GM19043 (cell line): ENCODE data around the gene WT1.
A peak's percentile ranks its signal among the peaks of the same experiment; 100 is the strongest.

Experiments
- ATAC-seq: cut with Tn5 transposase; IDR thresholded peaks from one replicate; pipeline ENCODE4 v1.9.1; 2021; ENCODE audit warnings: low read depth; ENCODE audit not compliant: unreplicated experiment

Gene WT1

DNA sequence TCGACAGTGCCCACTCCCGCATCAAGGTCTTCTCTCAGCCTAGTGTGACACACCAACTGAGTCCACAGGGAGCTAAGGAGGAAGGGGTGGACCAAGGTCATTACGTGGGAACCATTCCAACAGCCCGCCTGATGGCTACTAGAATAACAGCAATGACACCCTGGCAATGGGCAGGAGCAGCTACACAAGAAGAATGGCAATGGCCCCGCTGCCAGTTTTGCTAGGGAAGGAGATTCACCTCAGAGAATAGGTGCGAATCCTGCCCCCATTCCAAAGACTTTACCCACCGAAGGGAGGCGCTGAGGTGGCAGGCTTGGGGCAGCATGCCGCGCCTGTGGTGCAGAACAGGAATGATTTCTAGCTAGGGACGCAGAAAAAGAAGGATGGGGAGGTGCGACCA, 9.1 kb downstream of the WT1 start:
- no peak for ATAC-seq

DNA sequence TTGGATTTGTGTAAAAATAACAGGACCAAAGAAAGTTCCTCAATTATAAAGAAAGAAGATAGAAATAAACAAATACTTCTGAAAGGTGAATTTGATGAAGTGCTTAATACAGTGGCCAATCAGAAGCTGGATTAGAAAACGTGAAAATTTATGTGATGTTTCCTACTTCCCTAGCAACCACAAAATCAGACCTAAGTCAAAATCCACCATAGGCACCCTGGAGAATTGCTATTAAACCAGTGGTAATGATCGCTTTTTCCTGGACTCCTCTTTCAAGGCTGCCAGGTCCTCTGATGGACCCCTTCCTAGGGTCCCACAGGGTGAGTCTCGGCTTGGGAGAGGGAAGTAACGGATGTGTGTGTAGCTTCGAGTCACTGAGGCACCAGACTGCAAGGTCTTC, 9.6 kb downstream of the WT1 start:
- no peak for ATAC-seq

DNA sequence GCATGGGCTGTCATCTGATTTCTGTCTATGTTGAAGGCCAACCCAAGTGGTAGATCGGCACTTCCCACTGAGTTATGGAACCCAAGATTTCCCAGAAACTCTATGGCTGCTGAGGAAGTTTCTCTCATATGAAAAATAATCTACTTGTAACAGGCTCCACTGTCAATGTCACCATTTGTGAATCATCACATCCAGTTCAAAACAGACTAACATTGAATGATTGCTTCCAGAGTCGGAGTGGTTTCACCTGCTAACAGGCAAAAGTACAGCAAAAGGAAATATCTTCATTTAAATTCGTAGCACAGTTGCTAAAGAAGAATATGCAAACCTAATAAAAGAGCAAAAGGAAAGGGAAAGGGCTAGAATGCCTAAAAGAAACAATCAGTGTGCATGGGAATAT, 12.8 kb downstream of the WT1 start:
- ATAC-seq, result no peak

- ATAC-seq, result no peak
These were observed 13.3 kb downstream of the WT1 start for GRCh38 chr11:32421992-32422391.

- peak; percentile 88 for ATAC-seq
These were observed 14.1 kb downstream of the WT1 start for GRCh38 chr11:32420937-32421901.

DNA sequence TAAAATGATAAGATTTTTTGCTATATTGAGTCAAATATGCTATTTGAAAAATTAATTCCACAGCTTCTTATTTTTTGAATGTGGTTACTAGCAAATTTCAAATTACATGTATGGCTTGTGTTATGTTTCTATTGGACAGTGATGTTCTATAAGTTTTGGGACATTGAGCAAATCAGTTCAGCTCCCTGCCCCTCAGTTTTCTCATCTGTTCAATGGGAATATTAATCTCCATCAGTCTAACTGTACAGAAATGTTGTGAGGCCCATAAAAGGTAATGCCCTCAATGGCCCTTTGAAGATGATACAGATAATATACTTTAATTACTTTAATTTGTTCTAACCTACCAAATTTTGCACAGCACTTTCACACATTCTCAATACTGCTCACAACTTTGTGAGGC, 15.2 kb downstream of the WT1 start:
- no peak for ATAC-seq

GRCh38 chr11:32418836-32419235, 16.5 kb downstream of the WT1 start:
- ATAC-seq, result no peak

DNA sequence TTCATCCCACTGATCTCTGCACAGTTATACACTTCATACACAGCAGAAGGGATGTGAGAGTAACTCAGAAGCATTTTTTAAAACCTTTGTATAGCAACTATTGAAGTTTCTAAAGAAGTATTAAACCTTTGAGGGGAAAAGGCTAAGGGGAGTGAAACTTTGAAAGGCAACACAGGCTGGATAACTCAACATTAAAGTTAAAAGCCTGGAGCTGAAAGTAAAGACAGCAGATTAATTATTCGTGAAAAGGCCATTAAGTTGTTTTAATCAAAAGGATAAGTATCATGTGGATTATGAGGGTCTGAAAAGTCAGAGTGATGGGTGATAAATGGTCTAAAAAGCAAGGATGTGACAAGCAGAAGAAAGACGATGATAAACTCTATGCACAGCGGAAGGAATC, 17.5 kb downstream of the WT1 start:
- ATAC-seq, result no peak

- ATAC-seq, result no peak
These were observed 19.0 kb downstream of the WT1 start for GRCh38 chr11:32416301-32416700.

DNA sequence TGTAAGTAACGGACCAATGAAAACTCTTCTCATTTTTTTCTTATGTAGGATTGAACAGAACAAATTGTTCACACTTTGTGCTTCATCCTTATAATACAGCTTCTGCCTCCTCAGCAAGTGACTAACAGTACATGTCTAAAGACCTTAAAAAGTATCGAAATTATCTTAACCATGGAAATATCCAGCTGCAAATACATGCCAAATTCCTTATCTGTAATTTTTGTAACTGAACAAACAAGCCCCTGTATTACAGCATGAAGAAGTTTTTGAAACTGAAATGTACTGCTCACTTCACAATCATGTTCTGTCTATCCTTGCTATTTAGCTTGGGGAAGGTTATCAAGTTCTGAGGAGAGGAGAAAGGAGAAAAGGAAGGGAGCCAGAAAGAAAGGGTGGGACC, 20.4 kb downstream of the WT1 start:
- no peak for ATAC-seq

DNA sequence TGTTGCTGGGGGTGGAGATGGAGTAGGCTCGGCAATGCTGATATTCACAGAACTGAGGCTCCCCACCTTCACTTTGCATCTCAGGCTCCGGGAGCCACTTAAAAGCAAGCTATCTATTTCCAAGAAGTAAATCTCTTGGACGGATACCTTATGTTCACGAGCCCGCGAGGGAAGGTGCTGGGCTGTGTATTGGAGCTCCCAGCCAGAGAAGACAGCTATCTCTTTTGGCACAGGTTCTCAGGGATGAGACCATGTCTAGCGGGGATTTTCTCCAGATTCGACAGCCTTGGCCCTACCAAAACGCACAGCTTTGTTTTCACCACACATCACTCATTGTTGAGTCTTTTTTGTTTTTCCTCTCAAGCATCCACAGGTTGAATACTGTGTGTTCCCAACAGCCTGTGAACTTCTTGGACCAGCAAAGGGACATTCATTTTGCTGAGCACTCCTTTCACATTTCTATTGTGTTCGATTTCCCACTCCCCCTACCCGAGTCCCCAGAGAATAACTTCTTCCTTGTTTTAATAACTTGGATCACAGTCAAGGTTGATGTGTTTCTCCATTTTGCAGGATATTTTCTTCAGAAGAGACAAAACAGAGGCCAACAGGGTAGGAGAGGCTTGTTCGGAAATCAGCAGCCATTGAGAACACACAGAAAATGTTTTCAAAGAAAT, 23.3 kb downstream of the WT1 start:
- no peak for ATAC-seq

GRCh38 chr11:32405592-32405991, 29.7 kb downstream of the WT1 start:
- no peak for ATAC-seq

DNA sequence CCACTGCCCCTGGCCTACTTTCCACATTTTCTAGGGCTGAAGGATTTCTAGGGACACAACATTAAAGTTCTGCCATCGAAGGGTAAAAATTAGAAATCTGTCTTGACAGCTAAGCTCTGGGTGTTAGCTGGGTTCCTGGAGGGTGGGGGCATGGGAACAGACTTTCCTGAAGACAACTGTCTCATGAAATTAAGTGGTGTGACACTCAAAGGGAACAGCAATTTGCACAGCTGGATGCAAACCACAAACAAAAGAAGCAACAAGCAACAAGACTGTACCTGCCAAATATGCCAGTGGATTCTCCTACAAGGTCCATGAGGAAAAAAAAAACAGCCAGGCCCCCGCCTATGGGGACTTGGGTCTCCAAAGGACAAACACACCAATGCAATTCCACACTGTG, 32.5 kb downstream of the WT1 start:
- no peak for ATAC-seq

DNA sequence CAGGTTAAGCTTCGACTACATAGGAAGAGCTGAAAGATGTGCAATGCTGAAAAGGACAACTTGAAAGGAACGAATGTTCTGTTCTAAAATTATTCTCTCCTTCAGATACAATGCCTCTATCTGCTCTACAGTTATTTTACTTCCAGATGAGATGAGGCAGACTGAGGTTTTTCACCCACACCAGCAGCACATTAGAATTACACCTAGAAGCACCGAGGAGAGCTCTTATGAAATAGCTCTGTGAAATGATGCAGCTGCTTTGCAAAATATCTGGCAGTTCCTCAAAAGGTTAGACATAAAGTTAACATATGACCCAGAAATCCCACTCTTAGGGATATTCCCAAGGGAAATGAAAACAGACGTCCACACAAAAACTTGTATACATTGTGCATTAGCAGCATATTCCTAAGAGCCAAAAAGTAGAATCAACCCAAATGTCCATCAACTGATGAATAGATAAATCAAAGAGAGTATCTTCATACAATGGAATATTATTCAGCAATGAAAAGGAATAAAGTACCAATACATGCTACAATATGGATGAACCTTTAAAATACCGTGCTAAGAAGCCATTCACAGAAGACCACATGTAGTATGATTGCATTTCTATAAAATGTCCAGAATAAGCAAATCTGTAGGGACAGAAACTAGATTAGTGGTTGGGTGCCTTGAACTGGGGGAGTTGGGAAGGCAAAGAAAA, 34.5 kb downstream of the WT1 start:
- no peak for ATAC-seq

DNA sequence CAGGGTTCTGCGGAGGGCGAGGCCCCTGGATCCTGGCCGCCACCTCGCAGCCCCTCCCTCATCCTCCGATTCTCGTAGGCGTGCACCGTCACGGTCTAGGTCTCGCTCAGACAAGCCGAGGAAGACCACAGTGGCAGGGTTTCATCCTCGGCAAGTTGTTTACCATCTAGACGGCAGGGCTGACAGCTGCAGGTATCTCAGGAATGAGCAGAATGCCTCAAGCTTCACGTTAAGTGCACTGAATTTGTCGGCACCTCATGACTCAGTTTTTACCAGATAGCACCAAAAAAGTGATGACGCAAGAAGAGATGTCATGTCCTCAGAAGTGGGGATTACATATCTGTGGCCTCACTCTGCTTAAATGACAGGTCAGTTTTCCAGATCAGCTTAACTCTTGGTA, 35.1 kb downstream of the WT1 start:
- ATAC-seq, result no peak

DNA sequence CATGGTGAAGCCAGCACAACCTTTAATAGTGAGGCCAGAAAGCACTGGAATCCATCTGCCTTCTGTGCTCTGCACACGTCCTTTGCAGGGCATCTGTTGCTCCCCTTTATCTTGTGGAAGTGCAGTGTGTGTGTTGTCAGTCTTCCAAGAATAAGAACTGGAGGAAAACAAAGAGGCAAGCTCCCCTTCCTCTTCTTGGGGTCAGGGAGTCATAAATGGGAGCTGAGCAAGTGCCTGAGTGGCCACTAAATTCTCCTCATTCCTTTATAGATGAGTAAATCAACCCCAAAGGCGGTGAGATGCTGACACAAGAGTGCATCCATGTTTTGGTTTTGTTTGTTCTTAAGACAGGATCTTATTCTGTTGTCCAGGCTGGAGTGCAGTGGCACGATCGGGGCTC, 38.3 kb downstream of the WT1 start:
- ATAC-seq, result no peak

DNA sequence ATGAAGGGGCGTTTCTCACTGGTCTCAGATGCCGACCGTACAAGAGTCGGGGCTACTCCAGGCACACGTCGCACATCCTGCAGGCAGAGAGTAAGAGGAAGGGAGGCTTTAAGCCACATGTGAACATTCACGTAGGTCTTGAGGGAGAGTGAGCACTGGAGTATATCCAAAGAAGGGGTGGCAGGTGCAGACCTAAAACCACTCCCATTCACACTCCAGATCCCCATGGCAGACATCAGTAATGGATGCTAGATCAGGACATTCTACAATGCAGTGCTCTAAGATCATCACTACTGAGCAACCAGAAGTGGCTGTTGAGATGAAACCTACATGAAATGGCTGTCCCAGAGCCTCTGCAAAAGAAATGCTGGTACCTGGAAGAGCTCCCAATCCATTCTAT, 39.0 kb downstream of the WT1 start:
- peak; percentile 71 for ATAC-seq

DNA sequence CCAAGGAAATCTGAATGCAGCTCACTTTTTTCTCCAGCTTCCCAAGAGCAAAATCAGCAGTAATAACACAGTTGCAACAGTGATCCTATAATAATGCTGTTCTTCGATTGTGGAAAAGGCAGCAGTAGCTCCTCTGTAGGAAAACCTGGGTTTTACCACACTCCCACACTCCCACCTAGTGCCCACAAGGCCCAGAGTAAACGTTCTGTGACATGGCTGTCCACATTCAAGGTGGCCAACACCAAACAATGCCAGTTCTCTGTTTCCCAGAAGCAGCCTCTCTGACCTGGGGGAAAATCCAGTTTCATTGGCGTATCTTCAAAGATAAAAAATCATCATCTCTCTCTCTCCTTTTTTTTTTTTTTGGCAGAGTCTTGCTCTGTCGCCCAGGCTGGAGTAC, 40.2 kb downstream of the WT1 start:
- no peak for ATAC-seq

GRCh38 chr11:32392840-32393239, 42.5 kb downstream of the WT1 start:
- ATAC-seq, result no peak

DNA sequence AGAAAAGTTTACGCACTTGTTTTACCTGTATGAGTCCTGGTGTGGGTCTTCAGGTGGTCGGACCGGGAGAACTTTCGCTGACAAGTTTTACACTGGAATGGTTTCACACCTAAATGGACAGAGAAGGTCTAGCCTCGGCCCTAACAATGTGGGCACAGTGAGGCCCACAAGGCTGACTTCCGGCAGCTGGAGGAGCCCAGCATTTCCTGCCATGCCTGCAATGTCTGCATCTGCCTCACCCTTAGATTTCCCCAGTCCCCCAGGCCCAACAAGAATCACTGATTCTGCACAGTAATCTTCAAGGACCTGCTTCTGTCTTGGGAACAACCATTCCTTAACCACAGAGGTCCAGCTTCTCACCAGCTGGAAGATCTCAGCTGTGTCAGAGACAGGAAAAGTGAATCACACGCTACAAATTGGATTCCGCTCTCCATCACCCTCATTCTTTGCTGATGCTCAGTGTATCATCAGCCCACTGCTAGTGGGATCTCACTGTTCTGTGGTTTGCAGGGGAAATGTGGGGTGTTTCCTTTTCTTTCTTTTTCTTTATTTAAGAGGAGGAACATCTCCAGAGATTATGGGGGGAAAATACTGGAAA, 43.3 kb downstream of the WT1 start:
- no peak for ATAC-seq

DNA sequence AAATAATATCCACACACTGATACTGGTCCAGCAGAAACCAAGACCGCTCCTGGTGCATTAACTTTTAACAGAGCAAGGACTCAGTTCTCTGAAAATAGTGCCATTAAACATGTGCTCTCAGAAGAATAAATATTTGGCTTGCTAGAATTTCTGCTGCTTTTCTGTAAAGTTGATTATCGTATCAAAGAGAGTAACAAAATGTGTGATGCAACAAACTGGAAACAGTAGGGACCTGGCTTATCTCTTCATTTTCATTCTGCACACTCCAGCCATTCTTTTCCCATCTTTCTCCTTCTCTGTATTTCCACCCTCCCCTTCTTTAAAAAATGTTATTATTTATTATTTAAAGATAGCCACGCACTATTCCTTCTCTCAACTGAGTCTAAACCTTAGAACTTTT, 43.9 kb downstream of the WT1 start:
- ATAC-seq, result no peak
